Neural crest cell (in vitro differentiated cells): ENCODE results near the gene DKK3. TPM values are rescaled to one million over a fixed set of nuclear protein-coding genes. Genes with fewer than 3 reads are reported as not detected.

ENCODE experiments used
- DNase-seq: peaks from one replicate; pipeline ENCODE4 v3.0.0; 2021; ENCODE audit warnings: low read depth, mixed read lengths, low spot score
- H3K27ac Mint-ChIP-seq: one replicate; pipeline ENCODE4 v1.8.0; 2021; ENCODE audit warnings: mild to moderate bottlenecking, mixed read lengths; ENCODE audit not compliant: unreplicated experiment
- H3K27me3 Mint-ChIP-seq: 2 replicates; pipeline ENCODE4 v1.8.0; 2021; ENCODE audit warnings: low read depth, mild to moderate bottlenecking, mixed read lengths
- H3K36me3 Mint-ChIP-seq: 2 replicates; pipeline ENCODE4 v1.8.0; 2021; ENCODE audit warnings: low read depth, mild to moderate bottlenecking, mixed read lengths
- H3K4me1 Mint-ChIP-seq: 2 replicates; pipeline ENCODE4 v1.8.0; 2021; ENCODE audit warnings: mixed read lengths
- H3K4me3 Mint-ChIP-seq: one replicate; pipeline ENCODE4 v1.8.0; 2021; ENCODE audit warnings: mild to moderate bottlenecking, mixed read lengths
- H3K9me3 Mint-ChIP-seq: 2 replicates; pipeline ENCODE4 v1.8.0; 2021; ENCODE audit warnings: mixed read lengths
- total RNA-seq: library from RNA; stranded (reverse); gene quantifications from 2 replicates; pipeline ENCODE4 v1.2.1, GENCODE V29; 2021
- TF ChIP-seq, protein P1 (sequence below): fragments of 200-600 bp; sonication (generic); conservative IDR thresholded peaks from 2 replicates; pipeline ENCODE4 v1.5.0; 2021; ENCODE audit warnings: antibody characterized with exemption, mild to moderate bottlenecking

DKK3 gene
- total RNA-seq, 1 donor from 2014 or later: 21.0 TPM

DNA sequence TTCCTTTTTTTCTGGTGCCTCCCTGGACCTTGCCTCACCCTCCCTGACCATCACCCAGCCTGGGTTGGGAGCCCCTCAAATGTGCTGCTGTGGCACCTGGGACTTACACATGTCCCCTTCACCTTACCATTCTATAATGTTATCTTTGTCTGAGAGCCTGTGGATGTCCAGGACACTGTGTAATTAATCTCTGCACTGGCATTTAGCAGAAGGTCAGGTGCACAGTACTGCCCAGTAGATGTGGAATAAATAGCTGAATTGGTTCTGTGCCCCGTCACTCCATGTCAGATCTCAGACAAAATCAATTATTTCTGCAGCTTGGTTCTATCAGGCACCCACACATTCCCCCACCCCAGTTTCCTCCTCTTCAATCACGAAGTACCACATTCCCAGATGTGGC is 19.9 kb upstream of the DKK3 start:
- Mint-ChIP-seq H3K4me1 (peaks cover 34% of the 10 kb centered on the region), H3K9me3 (peaks cover 12% of the 10 kb centered on the region), H3K27ac (peak overlapping the region; percentile 32), H3K4me3 (no peak overlapping the region), H3K36me3 (peaks cover 10% of the 10 kb centered on the region), H3K27me3 (no peaks in the 10 kb centered on the region)
- TF ChIP-seq, protein P1, sequence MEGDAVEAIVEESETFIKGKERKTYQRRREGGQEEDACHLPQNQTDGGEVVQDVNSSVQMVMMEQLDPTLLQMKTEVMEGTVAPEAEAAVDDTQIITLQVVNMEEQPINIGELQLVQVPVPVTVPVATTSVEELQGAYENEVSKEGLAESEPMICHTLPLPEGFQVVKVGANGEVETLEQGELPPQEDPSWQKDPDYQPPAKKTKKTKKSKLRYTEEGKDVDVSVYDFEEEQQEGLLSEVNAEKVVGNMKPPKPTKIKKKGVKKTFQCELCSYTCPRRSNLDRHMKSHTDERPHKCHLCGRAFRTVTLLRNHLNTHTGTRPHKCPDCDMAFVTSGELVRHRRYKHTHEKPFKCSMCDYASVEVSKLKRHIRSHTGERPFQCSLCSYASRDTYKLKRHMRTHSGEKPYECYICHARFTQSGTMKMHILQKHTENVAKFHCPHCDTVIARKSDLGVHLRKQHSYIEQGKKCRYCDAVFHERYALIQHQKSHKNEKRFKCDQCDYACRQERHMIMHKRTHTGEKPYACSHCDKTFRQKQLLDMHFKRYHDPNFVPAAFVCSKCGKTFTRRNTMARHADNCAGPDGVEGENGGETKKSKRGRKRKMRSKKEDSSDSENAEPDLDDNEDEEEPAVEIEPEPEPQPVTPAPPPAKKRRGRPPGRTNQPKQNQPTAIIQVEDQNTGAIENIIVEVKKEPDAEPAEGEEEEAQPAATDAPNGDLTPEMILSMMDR: no peak
- DNase-seq: no peak

DNA sequence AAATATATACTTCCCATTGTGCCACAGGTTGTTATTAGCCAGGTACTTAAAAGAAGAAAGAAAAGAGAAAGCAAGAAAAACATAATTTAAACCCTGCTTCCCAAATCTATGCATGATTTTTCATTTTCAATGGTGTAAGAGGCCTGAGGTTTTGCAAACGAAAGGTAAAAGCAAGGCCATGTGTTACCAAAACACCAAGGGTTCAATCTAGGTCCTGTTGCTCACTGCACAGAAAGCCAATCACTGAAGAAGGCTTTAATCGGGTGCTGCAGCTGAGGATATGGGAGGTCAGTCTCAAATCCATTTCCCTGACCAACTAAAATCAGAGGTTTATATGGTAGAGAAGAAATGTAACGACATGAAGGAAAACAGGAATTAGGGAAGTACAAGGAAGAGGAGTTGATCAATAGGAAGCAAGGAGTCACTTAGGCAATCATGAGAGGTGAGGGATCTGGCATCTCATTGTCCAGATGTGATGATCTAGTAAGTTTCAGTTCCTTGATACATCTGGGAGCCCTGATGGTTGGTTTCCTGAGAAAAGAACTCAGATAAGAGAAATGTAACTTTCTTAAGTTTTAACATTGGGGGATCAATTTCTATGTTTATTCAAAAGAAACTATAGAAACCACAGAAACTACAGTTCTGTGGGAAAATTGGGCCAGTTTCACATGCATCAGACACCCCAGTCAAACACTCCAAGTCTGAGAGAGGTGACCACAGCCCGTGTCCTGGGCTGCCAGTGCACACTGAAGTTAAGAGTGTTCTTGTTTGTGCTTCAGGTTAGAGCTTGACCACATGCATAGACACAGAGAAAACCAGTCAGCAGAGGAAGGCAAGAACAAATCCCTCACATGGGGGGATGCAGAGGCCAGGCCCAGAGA is 18.1 kb upstream of the DKK3 start:
- Mint-ChIP-seq H3K4me3 (no peak overlapping the region), H3K27me3 (no peaks in the 10 kb centered on the region), H3K4me1 (peaks cover 33% of the 10 kb centered on the region), H3K9me3 (peaks cover 12% of the 10 kb centered on the region), H3K36me3 (peaks cover 16% of the 10 kb centered on the region), H3K27ac (no peak overlapping the region)
- DNase-seq: no peak
- TF ChIP-seq, protein P1: no peak

DNA sequence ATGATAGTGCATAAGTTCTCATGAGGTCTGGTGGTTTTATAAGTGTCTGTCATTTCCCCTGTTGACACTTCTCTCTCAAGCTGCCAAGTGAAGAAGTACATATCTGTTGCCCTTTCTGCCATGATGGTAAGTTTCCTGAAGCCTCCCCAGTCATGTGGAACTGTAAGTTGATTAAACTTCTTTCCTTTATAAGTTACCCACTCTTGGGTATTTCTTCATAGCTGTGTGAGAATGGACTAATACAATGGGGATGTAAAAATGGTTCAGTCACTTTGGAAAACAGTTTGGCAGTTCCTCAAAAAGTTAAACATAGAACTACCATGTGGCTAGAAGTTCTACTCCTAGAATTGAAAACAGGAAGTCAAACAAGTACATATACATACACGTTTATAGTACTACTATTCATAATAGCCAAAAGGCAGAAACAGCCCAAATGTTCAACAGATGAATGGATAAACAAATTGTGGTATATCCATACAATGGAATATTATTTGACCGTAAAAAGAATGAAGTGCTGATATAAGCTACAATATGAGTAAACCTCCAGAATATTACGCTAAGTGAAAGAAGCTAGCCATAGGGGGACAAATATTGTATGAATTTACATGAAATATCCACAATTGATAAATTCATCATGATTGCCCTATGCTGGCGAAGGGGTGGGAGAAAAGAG is 16.0 kb upstream of the DKK3 start:
- H3K27ac Mint-ChIP-seq: no peak overlapping the region
- H3K9me3 Mint-ChIP-seq: peaks cover 12% of the 10 kb centered on the region
- peaks cover 23% of the 10 kb centered on the region for H3K4me1 Mint-ChIP-seq
- no peak for DNase-seq
- H3K27me3 Mint-ChIP-seq: no peaks in the 10 kb centered on the region
- H3K4me3 Mint-ChIP-seq: no peak overlapping the region
- peaks cover 16% of the 10 kb centered on the region for H3K36me3 Mint-ChIP-seq
- TF ChIP-seq, protein P1: no peak

DNA sequence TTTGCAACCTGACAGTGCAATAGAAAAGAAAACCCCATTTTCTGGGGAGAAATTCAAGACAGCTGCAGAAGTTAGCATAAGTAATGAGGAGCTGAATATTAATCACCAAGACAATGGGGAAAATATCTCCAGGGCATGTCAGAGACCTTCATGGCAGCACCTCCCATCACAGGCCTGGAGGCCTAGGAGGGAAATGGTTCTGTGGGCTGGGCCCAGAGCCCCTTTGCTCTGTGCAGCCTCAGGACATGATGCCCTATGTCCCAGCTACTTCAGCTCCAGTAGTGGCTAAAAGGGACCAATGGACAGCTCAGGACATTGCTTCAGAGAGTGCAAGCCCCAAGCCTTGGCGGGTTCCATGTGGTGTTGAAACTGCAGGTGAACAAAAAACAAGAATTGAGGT is 14.6 kb upstream of the DKK3 start:
- no peak for DNase-seq
- TF ChIP-seq, protein P1: no peak
- no peak overlapping the region for H3K27ac Mint-ChIP-seq
- H3K4me1 Mint-ChIP-seq: peaks cover 28% of the 10 kb centered on the region
- peaks cover 12% of the 10 kb centered on the region for H3K9me3 Mint-ChIP-seq
- peaks cover 16% of the 10 kb centered on the region for H3K36me3 Mint-ChIP-seq
- H3K27me3 Mint-ChIP-seq: no peaks in the 10 kb centered on the region
- no peak overlapping the region for H3K4me3 Mint-ChIP-seq

DNA sequence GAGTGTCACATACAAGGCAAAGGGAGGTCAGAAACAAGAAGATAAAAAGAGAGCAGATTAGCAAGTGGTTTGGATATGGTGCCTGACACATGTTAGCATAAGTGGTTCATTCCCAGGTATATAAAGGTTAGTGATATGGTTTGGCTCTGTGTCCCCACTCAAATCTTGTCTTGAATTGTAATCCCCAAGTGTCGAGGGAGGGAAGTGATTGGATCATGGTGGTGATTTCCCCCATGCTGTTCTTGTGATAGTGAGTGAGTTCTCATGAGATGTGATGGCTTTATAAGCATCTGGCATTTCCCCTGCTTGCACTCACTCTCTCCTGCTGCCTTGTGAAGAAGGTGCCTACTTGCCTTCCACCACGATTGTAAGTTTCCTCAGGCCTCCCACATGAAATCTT is 12.1 kb upstream of the DKK3 start:
- Mint-ChIP-seq H3K27ac (no peak overlapping the region), H3K4me3 (no peak overlapping the region), H3K27me3 (no peaks in the 10 kb centered on the region), H3K9me3 (peaks cover 12% of the 10 kb centered on the region), H3K4me1 (peaks cover 24% of the 10 kb centered on the region), H3K36me3 (peaks cover 16% of the 10 kb centered on the region)
- TF ChIP-seq, protein P1: no peak
- no peak for DNase-seq
